Measurements from ENCODE around the gene ILRUN.

DNA sequence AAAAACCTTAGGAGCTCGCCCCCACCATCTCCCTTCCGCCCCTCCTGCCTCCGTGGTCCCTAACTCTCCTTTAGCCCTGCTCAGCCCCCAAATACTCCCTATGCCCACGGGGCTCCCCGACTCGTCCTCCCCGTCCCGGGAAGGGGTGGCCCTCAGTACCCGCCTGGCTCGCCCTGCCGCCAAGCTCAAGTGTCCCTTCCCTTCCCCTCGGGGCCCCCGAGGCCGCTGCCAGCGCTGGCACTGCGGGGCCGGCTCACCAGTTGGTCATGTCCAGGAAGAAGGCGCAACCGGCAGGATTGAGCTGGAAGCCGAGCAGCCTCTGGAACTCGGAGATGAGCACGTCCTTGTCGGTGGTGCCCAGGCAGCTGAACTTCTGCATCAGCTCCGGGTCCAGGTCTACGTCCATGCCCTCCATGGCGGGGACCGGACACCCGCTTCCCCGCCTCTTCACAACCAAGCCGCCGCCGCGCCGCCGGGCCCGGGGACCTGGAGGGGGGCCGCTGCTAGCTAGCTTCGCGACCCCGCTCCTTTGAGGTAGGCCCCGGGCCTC is 303 bp downstream of the ILRUN start:
- TF ChIP-seq TAF1 (IDR thresholded peaks at IDR 0.05; ENCODE audit: borderline replicate concordance, insufficient read depth, low read length), result 0 out of 2 replicates have a peak, but pooled peaks have one; percentile 9
- no peak for TF ChIP-seq SIN3A (IDR thresholded peaks at IDR 0.05; ENCODE audit: borderline replicate concordance, insufficient read depth, low read length)
